OCI-LY1 (cell line): Measurements from ENCODE around the gene TBC1D2B.
"Not testable (repeated sequence)": the region's sequence is repeated elsewhere in the genome, so short reads cannot be mapped to it uniquely, and the experiment has no call there.

Experiments used
- H2AFZ ChIP-seq: fragments of 200-600 bp; sonication (generic), shearing (Covaris generic); 2 replicates; pipeline ENCODE4 v1.6.0; 2014; ENCODE audit warnings: antibody characterized with exemption, mild to moderate bottlenecking, low read length
- H3F3A ChIP-seq: fragments of 200-600 bp; sonication (generic), shearing (Covaris generic); 2 replicates; pipeline ENCODE4 v1.6.0; 2014; ENCODE audit warnings: mild to moderate bottlenecking, antibody characterized with exemption, low read length, moderate library complexity; ENCODE audit not compliant: insufficient read depth
- H3K27ac ChIP-seq: fragments of 200-600 bp; sonication (generic); 2 replicates; pipeline ENCODE4 v1.5.1; 2014; ENCODE audit warnings: low read length, mixed run types, mild to moderate bottlenecking, low read depth; ENCODE audit not compliant: poor library complexity, severe bottlenecking
- H3K27me3 ChIP-seq: fragments of 200-600 bp; sonication (generic); 2 replicates; pipeline ENCODE4 v1.6.0; 2014; ENCODE audit warnings: antibody characterized with exemption, mild to moderate bottlenecking, low read length, moderate library complexity; ENCODE audit not compliant: insufficient read depth
- H3K36me3 ChIP-seq: fragments of 200-600 bp; sonication (generic); 2 replicates; pipeline ENCODE4 v1.6.1; 2014; ENCODE audit warnings: mild to moderate bottlenecking, antibody characterized with exemption, low read length, moderate library complexity, mixed read lengths; ENCODE audit not compliant: insufficient read depth
- H3K4me1 ChIP-seq: fragments of 200-600 bp; sonication (generic); 2 replicates; pipeline ENCODE4 v1.5.1; 2014; ENCODE audit warnings: mild to moderate bottlenecking, low read length, moderate library complexity; ENCODE audit not compliant: insufficient read depth, severe bottlenecking
- H3K4me2 ChIP-seq: fragments of 200-600 bp; sonication (generic), shearing (Covaris generic); 2 replicates; pipeline ENCODE4 v1.6.1; 2014; ENCODE audit warnings: low read length
- H3K4me3 ChIP-seq: fragments of 200-600 bp; sonication (generic); 2 replicates; pipeline ENCODE4 v1.5.1; 2014; ENCODE audit warnings: low read length, low read depth, mild to moderate bottlenecking, mixed read lengths; ENCODE audit not compliant: poor library complexity, severe bottlenecking
- H3K79me2 ChIP-seq: fragments of 200-600 bp; shearing (Covaris generic); 2 replicates; pipeline ENCODE4 v1.6.1; 2016; ENCODE audit warnings: mixed run types, low read length, mixed read lengths; ENCODE audit not compliant: insufficient read depth
- H3K9ac ChIP-seq: fragments of 200-600 bp; sonication (generic), shearing (Covaris generic); 2 replicates; pipeline ENCODE4 v1.6.1; 2014; ENCODE audit warnings: mild to moderate bottlenecking, low read length, mixed read lengths
- H3K9me2 ChIP-seq: fragments of 200-600 bp; sonication (generic), shearing (Covaris generic); 2 replicates; pipeline ENCODE4 v1.6.1; 2014; ENCODE audit warnings: low read depth, mild to moderate bottlenecking, low read length, mixed read lengths
- H3K9me3 ChIP-seq: fragments of 200-600 bp; shearing (Covaris generic); 2 replicates; pipeline ENCODE4 v1.6.1; 2014; ENCODE audit warnings: low read length, mixed read lengths
- H4K20me1 ChIP-seq: fragments of 200-600 bp; sonication (generic), shearing (Covaris generic); 2 replicates; pipeline ENCODE4 v1.6.0; 2016; ENCODE audit warnings: mild to moderate bottlenecking, low read length; ENCODE audit not compliant: insufficient read depth
- CTCF ChIP-seq: fragments of 200-600 bp; sonication (generic), shearing (Covaris generic); IDR thresholded peaks from 2 replicates; pipeline ENCODE4 v1.5.1; 2017; ENCODE audit warnings: mild to moderate bottlenecking, antibody characterized with exemption, low read length, moderate library complexity, mixed read lengths
- EZH2 ChIP-seq: fragments of 200-600 bp; sonication (generic), shearing (Covaris generic); IDR thresholded peaks from 2 replicates; pipeline ENCODE4 v1.8.0; 2017; ENCODE audit warnings: borderline replicate concordance, mixed run types, mild to moderate bottlenecking, antibody characterized with exemption, low read length, moderate library complexity, mixed read lengths

TBC1D2B gene

GRCh38 chr15:77982127-77982490, 95.4 kb downstream of the TBC1D2B start:
- H3K4me1 ChIP-seq: no peaks in the 10 kb centered on the region
- H2AFZ ChIP-seq: no peak overlapping the region
- no peaks in the 10 kb centered on the region for H3K9me3 ChIP-seq
- no peaks in the 10 kb centered on the region for H4K20me1 ChIP-seq
- no peaks in the 10 kb centered on the region for H3K9me2 ChIP-seq
- TF ChIP-seq CTCF: no peak
- no peak for TF ChIP-seq EZH2
- H3K9ac ChIP-seq: no peak overlapping the region
- no peaks in the 10 kb centered on the region for H3K36me3 ChIP-seq
- H3K27ac ChIP-seq: no peak overlapping the region
- H3K4me3 ChIP-seq: no peak overlapping the region
- H3K27me3 ChIP-seq: no peaks in the 10 kb centered on the region
- H3F3A ChIP-seq: no peaks in the 10 kb centered on the region
- no peak overlapping the region for H3K4me2 ChIP-seq
- H3K79me2 ChIP-seq: no peaks in the 10 kb centered on the region

GRCh38 chr15:77981281-77982126, 96.0 kb downstream of the TBC1D2B start:
- no peak for TF ChIP-seq CTCF
- no peak for TF ChIP-seq EZH2
- Histone ChIP-seq H3K4me3 (no peak overlapping the region), H3F3A (no peaks in the 10 kb centered on the region), H3K36me3 (no peaks in the 10 kb centered on the region), H3K9me2 (no peaks in the 10 kb centered on the region), H3K27ac (no peak overlapping the region), H3K9ac (no peak overlapping the region), H3K4me1 (no peaks in the 10 kb centered on the region), H2AFZ (no peak overlapping the region), H3K27me3 (no peaks in the 10 kb centered on the region), H3K4me2 (no peak overlapping the region), H4K20me1 (no peaks in the 10 kb centered on the region), H3K79me2 (no peaks in the 10 kb centered on the region), H3K9me3 (no peaks in the 10 kb centered on the region)

GRCh38 chr15:77980674-77981073, 96.8 kb downstream of the TBC1D2B start:
- H3K36me3 ChIP-seq: not testable (repeated sequence)

GRCh38 chr15:77980098-77980497, 97.4 kb downstream of the TBC1D2B start:
- Histone ChIP-seq H3K79me2 (no peaks in the 10 kb centered on the region), H3K4me2 (no peak overlapping the region), H4K20me1 (no peaks in the 10 kb centered on the region), H3K27me3 (no peaks in the 10 kb centered on the region), H3K36me3 (no peaks in the 10 kb centered on the region), H2AFZ (no peak overlapping the region), H3F3A (no peaks in the 10 kb centered on the region), H3K9ac (no peak overlapping the region), H3K4me1 (no peaks in the 10 kb centered on the region), H3K27ac (no peak overlapping the region), H3K9me2 (no peaks in the 10 kb centered on the region), H3K9me3 (no peaks in the 10 kb centered on the region), H3K4me3 (no peak overlapping the region)
- TF ChIP-seq EZH2 (no peak), CTCF (no peak)

More at GRCh38 chr15:77980674-77981073, 96.8 kb downstream of the TBC1D2B start:
- H3K4me3 ChIP-seq, H3K27me3 ChIP-seq, H3K4me2 ChIP-seq, H2AFZ ChIP-seq, H4K20me1 ChIP-seq, H3K9me3 ChIP-seq, H3K4me1 ChIP-seq, H3K27ac ChIP-seq, H3K9ac ChIP-seq, H3K79me2 ChIP-seq, H3F3A ChIP-seq, H3K9me2 ChIP-seq: not testable (repeated sequence)

GRCh38 chr15:77979157-77979556, 98.4 kb downstream of the TBC1D2B start:
- not testable (repeated sequence) for H2AFZ ChIP-seq, H3K4me3 ChIP-seq, H3K9me2 ChIP-seq, H3K79me2 ChIP-seq, H3K4me2 ChIP-seq, H3F3A ChIP-seq, H3K27me3 ChIP-seq, H3K9me3 ChIP-seq, H3K36me3 ChIP-seq, H3K27ac ChIP-seq, H3K4me1 ChIP-seq, H3K9ac ChIP-seq, H4K20me1 ChIP-seq
